Measurements from ENCODE around the gene ROM1.
"Not testable (repeated sequence)": the region's sequence is repeated elsewhere in the genome, so short reads cannot be mapped to it uniquely, and the experiment has no call there.

Gene ROM1

DNA sequence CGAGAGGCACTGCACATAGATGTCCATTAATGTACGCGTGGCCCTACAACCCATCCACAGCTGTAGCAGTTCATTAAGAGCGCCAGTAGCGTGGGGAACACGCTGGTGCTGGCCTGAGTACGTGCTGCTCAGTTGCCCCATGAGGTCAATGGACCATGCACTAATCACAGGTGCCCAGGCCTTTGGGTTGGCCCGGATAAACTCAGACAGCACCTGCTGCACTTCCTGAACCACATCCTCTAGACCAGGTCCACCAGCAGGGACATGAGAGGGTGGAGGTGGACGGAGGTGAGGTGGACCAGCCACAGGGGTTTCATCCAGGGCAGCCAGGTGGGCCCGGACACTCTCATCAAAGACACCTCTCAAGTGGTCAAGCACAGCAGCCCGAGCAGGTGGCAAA lies 36.4 kb downstream of the ROM1 start:
- DNase-seq (ENCODE audit: low spot score), result no peak

DNA sequence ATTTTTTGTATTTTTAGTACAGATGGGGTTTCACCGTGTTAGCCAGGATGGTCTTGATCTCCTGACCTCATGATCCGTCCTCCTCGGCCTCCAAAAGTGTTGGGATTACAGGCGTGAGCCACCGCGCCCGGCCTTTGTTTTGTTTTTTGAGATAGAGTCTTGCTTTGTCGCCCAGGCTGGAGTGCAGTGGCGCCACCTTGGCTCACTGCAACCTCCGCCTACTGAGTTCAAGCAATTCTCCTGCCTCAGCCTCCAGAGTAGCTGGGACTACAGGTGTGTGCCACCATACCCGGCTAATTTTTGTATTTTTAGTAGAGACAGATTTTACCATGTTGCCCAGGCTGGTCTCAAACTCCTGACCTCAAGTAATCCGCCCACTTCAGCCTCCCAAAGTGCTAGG lies 37.2 kb downstream of the ROM1 start:
- not testable (repeated sequence) for DNase-seq (ENCODE audit: low spot score)

DNA sequence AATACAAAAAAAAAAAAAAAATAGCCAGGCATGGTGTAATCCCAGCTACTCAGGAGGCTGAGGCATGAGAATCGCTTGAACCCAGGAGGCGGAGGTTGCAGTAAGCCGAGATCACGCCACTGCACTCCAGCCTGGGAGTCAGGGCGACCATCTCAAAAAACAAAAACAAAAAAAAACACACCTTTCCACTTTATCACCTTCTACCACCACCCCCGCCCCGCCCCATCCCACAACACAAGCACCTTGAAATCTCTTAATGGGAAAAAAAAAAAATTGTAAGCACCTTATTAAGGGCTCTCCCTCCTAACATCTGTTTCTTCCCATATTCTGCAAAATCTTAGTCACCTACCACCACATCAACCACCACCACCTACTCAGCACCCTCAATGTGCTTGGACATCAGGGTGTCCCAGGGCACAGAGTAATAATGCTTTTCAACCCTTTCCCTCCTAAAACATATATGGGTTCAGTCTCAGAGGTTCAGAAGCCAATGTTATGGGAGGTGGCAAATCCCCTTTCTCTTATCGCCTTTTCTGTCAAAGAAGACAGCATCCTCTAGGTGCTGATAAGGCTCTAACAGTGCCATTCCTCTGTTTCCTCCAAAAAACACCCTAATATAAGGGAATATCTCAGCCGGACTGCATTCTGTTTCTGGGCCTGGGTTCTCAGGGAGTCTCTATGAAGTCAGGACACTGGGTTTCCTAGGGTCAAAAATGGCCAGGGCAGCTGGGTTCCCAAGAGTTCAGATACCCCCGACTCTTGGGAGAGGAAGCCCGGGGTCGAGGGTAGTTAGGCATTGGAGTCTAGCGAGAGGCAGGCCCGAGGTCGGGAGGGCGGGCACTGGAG lies 39.3 kb downstream of the ROM1 start:
- DNase-seq (ENCODE audit: low spot score), result no peak

DNA sequence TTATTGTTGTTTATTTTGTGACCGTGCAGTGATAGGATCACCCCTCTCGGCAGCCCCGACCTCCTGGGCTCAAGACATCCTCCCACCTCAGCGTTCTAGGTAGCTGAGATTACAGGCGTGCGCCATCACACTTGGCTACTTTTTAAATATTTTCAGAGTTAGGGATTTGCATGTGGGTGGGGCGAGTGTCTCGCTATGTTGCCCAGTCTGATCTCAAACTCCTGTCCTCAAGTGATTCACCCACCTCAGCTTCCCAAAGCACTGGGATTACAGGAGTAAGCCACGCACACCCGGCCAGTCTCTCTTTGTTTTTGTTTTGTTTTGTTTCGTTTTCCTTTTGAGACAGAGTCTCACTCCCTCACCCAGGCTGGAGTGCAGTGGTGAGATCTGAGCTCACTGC lies 41.2 kb downstream of the ROM1 start:
- DNase-seq (ENCODE audit: low spot score), result no peak

DNA sequence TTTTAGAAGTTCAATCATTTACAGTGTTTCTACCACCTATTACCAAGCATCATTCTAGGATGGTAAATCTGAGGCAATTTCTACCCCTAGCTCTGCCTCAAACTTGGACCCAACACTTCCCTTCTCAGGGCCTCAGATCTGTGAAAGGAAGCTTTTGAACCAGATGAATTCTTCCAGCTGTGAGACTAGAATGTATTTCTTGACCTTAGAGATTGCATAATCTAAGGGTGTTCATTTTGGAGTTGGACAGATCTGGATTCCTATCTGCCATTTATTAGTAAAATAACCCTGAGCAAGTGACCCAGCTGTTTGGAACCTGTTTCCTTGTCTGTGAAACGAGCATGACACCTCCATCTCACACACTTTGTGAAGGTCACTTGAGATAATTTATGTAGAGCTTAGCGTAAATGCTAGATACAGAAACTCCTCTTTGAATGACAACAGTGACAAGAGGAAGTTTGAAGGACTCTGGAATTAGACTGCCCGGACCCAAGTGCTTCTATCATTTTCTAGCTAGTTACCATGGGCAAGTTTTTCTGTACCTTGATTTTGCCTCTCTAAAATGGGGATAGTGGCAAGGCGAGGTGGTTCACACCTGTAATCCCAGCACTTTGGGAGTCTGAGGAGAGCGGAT lies 43.9 kb downstream of the ROM1 start:
- no peak for DNase-seq (ENCODE audit: low spot score)

DNA sequence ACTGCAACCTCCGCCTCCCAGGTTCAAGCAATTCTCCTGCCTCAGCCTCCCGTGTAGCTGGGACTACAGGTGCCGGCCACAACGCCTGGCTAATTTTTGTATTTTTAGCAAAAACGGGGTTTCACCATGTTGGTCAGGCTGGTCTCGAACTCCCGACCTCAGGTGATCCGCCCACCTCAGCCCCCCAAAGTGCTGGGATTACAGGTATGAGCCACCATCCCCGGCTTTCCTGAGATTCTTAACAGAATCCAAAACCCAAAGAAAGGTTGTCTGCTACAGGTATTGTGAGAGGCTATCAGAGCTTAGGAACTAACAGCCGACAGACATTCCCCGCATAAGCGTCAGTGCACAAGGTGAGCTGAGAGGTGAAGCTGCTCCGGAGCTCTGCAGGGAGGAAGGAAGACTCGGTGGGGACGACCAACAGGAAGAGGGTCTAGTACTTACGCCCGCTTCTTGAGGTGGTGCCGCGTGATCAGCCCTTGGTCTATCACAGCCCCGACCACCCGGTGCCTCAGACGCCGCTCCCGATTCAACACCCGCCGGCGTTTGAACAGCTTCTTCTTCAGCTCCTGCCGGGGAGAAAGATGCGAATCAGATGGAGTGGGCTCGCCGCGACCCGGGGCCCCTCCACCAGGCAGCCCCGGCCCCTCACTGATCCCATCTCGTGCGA lies 51.5 kb downstream of the ROM1 start:
- no peak for DNase-seq (ENCODE audit: low spot score)

Measured in hematopoietic multipotent progenitor cell treated with erythropoietin and hydrocortisone succinate and interleukin-3 and kit ligand, for 17 days (in vitro differentiated cells).